ENCODE results near the gene DSP. TPM values are rescaled to one million over a fixed set of nuclear protein-coding genes. Genes with fewer than 3 reads are reported as not detected.

The DSP gene
- total and polyA plus RNA-seq, 2 of the 13 experiments (the other 11 are each of a cell fraction or from before 2014, with no cell fraction given), result 89.8 to 117 TPM

DNA sequence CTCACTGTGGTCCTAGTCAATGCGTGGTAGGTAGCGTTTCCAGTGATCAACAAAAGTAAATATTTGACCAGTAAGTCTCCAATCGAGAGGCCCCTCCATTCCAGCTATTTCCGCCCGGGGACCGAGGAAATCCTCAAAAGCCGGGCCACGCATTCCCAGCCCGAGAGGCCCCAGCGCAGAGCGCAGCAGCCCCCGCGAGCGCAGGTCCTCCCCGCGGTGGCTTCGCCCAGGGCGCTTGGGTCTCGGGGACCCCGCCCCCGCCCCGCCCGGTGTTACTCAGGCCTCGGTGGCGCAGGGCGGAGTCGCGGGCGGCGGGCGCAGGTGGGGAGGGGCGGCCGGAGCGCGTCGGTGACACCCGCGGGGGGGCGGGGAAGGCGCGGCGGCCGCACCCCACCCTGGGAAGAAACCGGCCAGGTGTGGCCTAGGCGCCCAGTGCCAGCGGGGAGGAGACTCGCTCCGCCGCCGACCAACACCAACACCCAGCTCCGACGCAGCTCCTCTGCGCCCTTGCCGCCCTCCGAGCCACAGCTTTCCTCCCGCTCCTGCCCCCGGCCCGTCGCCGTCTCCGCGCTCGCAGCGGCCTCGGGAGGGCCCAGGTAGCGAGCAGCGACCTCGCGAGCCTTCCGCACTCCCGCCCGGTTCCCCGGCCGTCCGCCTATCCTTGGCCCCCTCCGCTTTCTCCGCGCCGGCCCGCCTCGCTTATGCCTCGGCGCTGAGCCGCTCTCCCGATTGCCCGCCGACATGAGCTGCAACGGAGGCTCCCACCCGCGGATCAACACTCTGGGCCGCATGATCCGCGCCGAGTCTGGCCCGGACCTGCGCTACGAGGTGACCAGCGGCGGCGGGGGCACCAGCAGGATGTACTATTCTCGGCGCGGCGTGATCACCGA lies at the start of gene DSP (continued):
- TF ChIP-seq ZNF781 (CRISPR knock-in tag; IDR thresholded peaks at IDR 0.05; ENCODE audit: borderline replicate concordance, not compliant biosample characterization), result peak; percentile 27
- peak; percentile 98 for TF ChIP-seq KLF12 (CRISPR knock-in tag; IDR thresholded peaks at IDR 0.05; ENCODE audit: borderline replicate concordance)
- TF ChIP-seq, protein P1, sequence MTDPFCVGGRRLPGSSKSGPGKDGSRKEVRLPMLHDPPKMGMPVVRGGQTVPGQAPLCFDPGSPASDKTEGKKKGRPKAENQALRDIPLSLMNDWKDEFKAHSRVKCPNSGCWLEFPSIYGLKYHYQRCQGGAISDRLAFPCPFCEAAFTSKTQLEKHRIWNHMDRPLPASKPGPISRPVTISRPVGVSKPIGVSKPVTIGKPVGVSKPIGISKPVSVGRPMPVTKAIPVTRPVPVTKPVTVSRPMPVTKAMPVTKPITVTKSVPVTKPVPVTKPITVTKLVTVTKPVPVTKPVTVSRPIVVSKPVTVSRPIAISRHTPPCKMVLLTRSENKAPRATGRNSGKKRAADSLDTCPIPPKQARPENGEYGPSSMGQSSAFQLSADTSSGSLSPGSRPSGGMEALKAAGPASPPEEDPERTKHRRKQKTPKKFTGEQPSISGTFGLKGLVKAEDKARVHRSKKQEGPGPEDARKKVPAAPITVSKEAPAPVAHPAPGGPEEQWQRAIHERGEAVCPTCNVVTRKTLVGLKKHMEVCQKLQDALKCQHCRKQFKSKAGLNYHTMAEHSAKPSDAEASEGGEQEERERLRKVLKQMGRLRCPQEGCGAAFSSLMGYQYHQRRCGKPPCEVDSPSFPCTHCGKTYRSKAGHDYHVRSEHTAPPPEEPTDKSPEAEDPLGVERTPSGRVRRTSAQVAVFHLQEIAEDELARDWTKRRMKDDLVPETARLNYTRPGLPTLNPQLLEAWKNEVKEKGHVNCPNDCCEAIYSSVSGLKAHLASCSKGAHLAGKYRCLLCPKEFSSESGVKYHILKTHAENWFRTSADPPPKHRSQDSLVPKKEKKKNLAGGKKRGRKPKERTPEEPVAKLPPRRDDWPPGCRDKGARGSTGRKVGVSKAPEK (CRISPR knock-in tag; IDR thresholded peaks at IDR 0.05; ENCODE audit: borderline replicate concordance), result peak; percentile 44; the same call in 1 of the 2 replicates
- TF ChIP-seq ZNF225 (CRISPR knock-in tag; IDR thresholded peaks at IDR 0.05), result peak; percentile 91
- peak; percentile 63 for TF ChIP-seq PPARG (CRISPR knock-in tag; conservative IDR thresholded peaks at IDR 0.05)
- peak; percentile 89 for TF ChIP-seq CENPT (CRISPR knock-in tag; IDR thresholded peaks at IDR 0.05; ENCODE audit: low read depth)
- peak; percentile 84 for TF ChIP-seq MED8 (CRISPR knock-in tag; IDR thresholded peaks at IDR 0.05; ENCODE audit: insufficient replicate concordance)
- TF ChIP-seq POLR2AphosphoS2 (IDR thresholded peaks at IDR 0.05; ENCODE audit: low read depth, low read length), result no peak
- no peak; the same call in 1 of the 2 replicates for TF ChIP-seq ZNF224 (CRISPR knock-in tag; IDR thresholded peaks at IDR 0.05)
- no peak; the same call in 1 of the 2 replicates for TF ChIP-seq ZNF761 (CRISPR knock-in tag; conservative IDR thresholded peaks at IDR 0.05)
- TF ChIP-seq, protein P2, sequence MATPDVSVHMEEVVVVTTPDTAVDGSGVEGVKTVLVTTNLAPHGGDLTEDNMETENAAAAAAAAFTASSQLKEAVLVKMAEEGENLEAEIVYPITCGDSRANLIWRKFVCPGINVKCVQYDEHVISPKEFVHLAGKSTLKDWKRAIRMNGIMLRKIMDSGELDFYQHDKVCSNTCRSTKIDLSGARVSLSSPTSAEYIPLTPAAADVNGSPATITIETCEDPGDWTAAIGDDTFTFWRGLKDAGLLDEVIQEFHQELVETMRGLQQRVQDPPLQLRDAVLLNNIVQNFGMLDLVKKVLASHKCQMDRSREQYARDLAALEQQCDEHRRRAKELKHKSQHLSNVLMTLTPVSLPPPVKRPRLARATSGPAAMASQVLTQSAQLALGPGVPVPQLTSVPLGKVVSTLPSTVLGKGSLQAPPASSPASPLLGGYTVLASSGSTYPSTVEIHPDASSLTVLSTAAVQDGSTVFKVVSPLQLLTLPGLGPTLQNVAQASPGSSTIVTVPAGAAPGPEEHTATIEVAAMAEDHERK (CRISPR knock-in tag; IDR thresholded peaks at IDR 0.05; ENCODE audit: low read depth), result no peak
- TF ChIP-seq, protein P3, sequence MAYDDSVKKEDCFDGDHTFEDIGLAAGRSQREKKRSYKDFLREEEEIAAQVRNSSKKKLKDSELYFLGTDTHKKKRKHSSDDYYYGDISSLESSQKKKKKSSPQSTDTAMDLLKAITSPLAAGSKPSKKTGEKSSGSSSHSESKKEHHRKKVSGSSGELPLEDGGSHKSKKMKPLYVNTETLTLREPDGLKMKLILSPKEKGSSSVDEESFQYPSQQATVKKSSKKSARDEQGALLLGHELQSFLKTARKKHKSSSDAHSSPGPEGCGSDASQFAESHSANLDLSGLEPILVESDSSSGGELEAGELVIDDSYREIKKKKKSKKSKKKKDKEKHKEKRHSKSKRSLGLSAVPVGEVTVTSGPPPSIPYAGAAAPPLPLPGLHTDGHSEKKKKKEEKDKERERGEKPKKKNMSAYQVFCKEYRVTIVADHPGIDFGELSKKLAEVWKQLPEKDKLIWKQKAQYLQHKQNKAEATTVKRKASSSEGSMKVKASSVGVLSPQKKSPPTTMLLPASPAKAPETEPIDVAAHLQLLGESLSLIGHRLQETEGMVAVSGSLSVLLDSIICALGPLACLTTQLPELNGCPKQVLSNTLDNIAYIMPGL (CRISPR knock-in tag; IDR thresholded peaks at IDR 0.05; ENCODE audit: borderline replicate concordance in 1 of 2, low read depth in 1 of 2), result peak; percentile 47 to 90; a peak in 3 of 4 replicates
- TF ChIP-seq, protein P4, sequence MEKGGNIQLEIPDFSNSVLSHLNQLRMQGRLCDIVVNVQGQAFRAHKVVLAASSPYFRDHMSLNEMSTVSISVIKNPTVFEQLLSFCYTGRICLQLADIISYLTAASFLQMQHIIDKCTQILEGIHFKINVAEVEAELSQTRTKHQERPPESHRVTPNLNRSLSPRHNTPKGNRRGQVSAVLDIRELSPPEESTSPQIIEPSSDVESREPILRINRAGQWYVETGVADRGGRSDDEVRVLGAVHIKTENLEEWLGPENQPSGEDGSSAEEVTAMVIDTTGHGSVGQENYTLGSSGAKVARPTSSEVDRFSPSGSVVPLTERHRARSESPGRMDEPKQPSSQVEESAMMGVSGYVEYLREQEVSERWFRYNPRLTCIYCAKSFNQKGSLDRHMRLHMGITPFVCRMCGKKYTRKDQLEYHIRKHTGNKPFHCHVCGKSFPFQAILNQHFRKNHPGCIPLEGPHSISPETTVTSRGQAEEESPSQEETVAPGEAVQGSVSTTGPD (CRISPR knock-in tag; IDR thresholded peaks at IDR 0.05), result no peak
- no peak for TF ChIP-seq NFYB (CRISPR knock-in tag; IDR thresholded peaks at IDR 0.05)
- TF ChIP-seq ZNF614 (CRISPR knock-in tag; IDR thresholded peaks at IDR 0.05; ENCODE audit: borderline replicate concordance), result peak; percentile 51; the same call in 1 of the 2 replicates
